GM23248 (cell line): Measurements from ENCODE around the gene SH3BGRL.

Source experiments
- EZH2 ChIP-seq: fragments of 200-600 bp; sonication (generic); IDR thresholded peaks from 2 replicates; pipeline ENCODE4 v1.6.1; 2018; ENCODE audit warnings: antibody characterized with exemption, mild to moderate bottlenecking; ENCODE audit not compliant: insufficient read depth, poor library complexity, severe bottlenecking
- EZH2phosphoT487 ChIP-seq: fragments of 200-600 bp; sonication (generic); IDR thresholded peaks from 2 replicates; pipeline ENCODE4 v1.6.1; 2018; ENCODE audit warnings: antibody characterized with exemption, moderate library complexity, mild to moderate bottlenecking, low read depth; ENCODE audit not compliant: insufficient read depth

DNA sequence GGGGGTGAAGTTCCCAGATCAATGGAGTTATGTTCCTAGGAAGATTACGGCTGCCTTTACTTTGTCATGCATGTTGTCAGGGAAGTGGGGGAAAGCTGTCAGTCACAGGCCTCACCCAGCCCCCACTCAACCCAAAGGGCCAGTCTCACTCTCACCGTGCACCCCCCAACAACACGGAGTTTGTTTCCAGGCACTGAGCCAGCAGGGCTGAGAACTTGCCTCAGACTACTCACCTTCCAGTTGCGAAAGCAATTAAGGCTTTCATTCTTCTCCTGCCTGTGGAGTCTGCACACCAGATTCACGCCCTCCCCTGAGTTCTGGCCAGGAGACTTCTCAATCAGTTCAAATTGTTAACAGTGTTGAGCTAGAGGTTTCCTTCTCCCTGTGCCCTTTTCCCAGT lies 114.3 kb downstream of the SH3BGRL start:
- TF ChIP-seq EZH2 = no peak
- no peak for TF ChIP-seq EZH2phosphoT487
